Ovary (tissue), 9 donors: ENCODE results near the gene TMEM156. TPM values are rescaled to one million over a fixed set of nuclear protein-coding genes. Genes with fewer than 3 reads are reported as not detected.

Source experiments
- DNase-seq, 5 donors: peaks; one replicate each; pipeline ENCODE4 v3.0.0-alpha.2; 2019 to 2020
- H3K27ac ChIP-seq, 2 donors: fragments of 200-600 bp; one replicate each; pipeline versions ENCODE4 v1.5.1 to v1.8.0; 2019 to 2022
- H3K27me3 ChIP-seq: fragments of 200-600 bp; one replicate; pipeline ENCODE4 v1.8.0; 2022
- H3K36me3 ChIP-seq: fragments of 200-600 bp; sonication (generic); one replicate; pipeline ENCODE4 v1.5.1; 2019
- H3K4me1 ChIP-seq: one replicate; pipeline ENCODE4 v1.8.1; 2013; ENCODE audit warnings: mild to moderate bottlenecking, moderate library complexity; ENCODE audit not compliant: insufficient read depth
- H3K4me3 ChIP-seq: fragments of 200-600 bp; sonication (generic); one replicate; pipeline ENCODE4 v1.5.1; 2017
- H3K9me3 ChIP-seq, 2 donors: fragments of 200-600 bp in 1 of 2; sonication (generic) in 1 of 2; one replicate each; pipeline versions ENCODE4 v1.5.1 to v1.8.1; 2013 to 2019; ENCODE audit warnings: mild to moderate bottlenecking in 1 of 2, moderate library complexity in 1 of 2
- EP300 ChIP-seq: sonication (generic); formaldehyde crosslinking; IDR thresholded peaks from one replicate; pipeline ENCODE4 v1.6.1; 2017; ENCODE audit warnings: antibody characterized with exemption
- POLR2A ChIP-seq: fragments of 450-650 bp; IDR thresholded peaks from one replicate; pipeline ENCODE4 v1.6.1; 2017; ENCODE audit warnings: antibody characterized with exemption, mild to moderate bottlenecking, moderate library complexity
- WGBS, 3 donors: extraction: QIAGEN DNeasy Blood & Tissue Kit in 1 of 3; methylation state at CpG; one replicate each; pipeline versions ENCODE4 v1.1.5 to v1.1.7; 2013 to 2017; 5-methylcytosine and 5-hydroxymethylcytosine counted together
- intact Hi-C, 4 donors: fragments of 100-400 bp; cut with DNase I; formaldehyde crosslinking; loops; one replicate each; pipeline versions ENCODE4 v1.11.0 to v1.15.1; 2022 to 2023
- polyA plus RNA-seq, 2 donors: library from polyadenylated mRNA; stranded (reverse); fragments of 200-250 nt in 1 of 2; fragments of 350-450 nt in 1 of 2; fragmentation: Illumina TruSeq in 1 of 2; extraction: RNeasy Lipid Tissue Mini Kit (QIAGEN cat#74804) in 1 of 2; gene quantifications; one replicate each; pipeline ENCODE4 v1.2.3, GENCODE V29; 2013 to 2014
- total RNA-seq, 7 donors: library from RNA; depleted of rRNA in 2 of 7; stranded (reverse); fragments of >200 nt in 2 of 7; fragmentation: NEBNext Ultra II Directional in 3 of 7; extraction: Animal tissue kit (Norgen Biotek cat#: 25700) in 3 of 7; gene quantifications; one replicate each; pipeline versions ENCODE4 v1.1.0 to v1.2.4, GENCODE V29; 2016 to 2023
- TF ChIP-seq, protein P1 (sequence below), 3 donors: fragments of 450-650 bp in 2 of 3; fragments of 200-600 bp in 1 of 3; IDR thresholded peaks; one replicate each; pipeline versions ENCODE4 v1.5.1 to v1.8.0; 2016 to 2022; ENCODE audit warnings: antibody characterized with exemption in 3 of 3, mild to moderate bottlenecking in 1 of 3
- donor health status: DM: no; HTN: no; CAD: no; lungs with moderate emphysema.
- donor health status: DM: no; HTN: no; CAD: no.
- donor health status: Bipolar disorder and iron deficiency.
- donor health status: DM: yes; HTN: yes; CAD: no.
- donor health status: DM: no; HTN: no; CAD: no.
- donor health status: DM: yes; HTN: yes; CAD: no.

TMEM156 gene
- total and polyA plus RNA-seq, 9 donors: 0.04 to 1.5 (median 0.35) TPM; not detected in 3

DNA sequence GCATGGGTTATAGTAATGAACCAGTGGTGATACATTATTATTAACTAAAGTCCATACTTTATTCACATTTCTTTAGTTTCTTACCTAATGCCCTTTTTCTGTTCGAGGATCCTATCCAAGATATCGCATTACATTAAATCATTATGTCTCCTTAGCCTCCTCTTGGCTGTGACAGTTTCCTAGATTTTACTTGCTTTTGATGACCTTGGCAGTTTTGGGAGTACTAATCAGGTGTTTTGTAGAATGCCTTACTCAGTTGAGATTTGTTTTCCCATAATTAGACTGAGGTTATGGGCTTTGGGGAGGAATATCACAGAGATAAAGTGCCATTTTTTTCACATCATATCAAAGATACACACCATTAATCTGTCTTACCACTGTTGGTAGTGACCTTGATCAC lies 34.8 kb upstream of the TMEM156 start:
- intact Hi-C loops: no loop called here

DNA sequence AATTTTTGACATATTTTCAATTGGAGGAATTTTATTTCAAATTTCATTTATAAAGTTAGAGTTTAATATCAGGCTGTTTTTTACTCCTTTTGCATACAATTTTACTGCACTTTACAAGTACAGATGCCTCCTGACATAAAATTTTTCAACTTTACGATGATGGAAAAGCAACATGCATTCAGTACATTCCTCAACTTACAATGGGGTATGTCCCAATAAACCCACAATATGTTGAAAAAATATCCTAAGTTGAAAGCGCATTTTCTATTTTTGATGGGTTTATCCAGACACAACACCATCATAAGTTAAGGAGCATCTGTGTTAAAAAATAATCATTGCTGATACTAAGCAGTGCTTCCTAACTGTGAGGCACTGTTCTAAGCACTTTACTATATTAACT lies 34.2 kb upstream of the TMEM156 start:
- intact Hi-C loops: no loop called here
- DNase-seq: no peak
- TF ChIP-seq, protein P1, sequence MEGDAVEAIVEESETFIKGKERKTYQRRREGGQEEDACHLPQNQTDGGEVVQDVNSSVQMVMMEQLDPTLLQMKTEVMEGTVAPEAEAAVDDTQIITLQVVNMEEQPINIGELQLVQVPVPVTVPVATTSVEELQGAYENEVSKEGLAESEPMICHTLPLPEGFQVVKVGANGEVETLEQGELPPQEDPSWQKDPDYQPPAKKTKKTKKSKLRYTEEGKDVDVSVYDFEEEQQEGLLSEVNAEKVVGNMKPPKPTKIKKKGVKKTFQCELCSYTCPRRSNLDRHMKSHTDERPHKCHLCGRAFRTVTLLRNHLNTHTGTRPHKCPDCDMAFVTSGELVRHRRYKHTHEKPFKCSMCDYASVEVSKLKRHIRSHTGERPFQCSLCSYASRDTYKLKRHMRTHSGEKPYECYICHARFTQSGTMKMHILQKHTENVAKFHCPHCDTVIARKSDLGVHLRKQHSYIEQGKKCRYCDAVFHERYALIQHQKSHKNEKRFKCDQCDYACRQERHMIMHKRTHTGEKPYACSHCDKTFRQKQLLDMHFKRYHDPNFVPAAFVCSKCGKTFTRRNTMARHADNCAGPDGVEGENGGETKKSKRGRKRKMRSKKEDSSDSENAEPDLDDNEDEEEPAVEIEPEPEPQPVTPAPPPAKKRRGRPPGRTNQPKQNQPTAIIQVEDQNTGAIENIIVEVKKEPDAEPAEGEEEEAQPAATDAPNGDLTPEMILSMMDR (IDR thresholded peaks at IDR 0.05): no peak
- TF ChIP-seq EP300 (no peak), POLR2A (no peak)
- WGBS, 3 donors: 92 to 97% (median 94%) methylated on average over 2 of the region's 2 CpGs
- Histone ChIP-seq H3K9me3 (no peaks in the 10 kb centered on the region), H3K4me3 (no peak overlapping the region), H3K36me3 (no peaks in the 10 kb centered on the region), H3K4me1 (peaks cover 1% of the 10 kb centered on the region), H3K27me3 (no peaks in the 10 kb centered on the region), H3K27ac (no peak overlapping the region)

More for the DNA sequence above, 34.8 kb upstream of the TMEM156 start:
- WGBS, 3 donors: 65 to 69% (median 66%) methylated on average over 2 of the region's 2 CpGs
- no peaks in the 10 kb centered on the region for H3K27me3 ChIP-seq
- no peak overlapping the region for H3K27ac ChIP-seq
- no peaks in the 10 kb centered on the region for H3K4me1 ChIP-seq
- DNase-seq: no peak
- no peaks in the 10 kb centered on the region for H3K9me3 ChIP-seq
- H3K4me3 ChIP-seq: no peak overlapping the region
- TF ChIP-seq EP300 (no peak), POLR2A (no peak)
- TF ChIP-seq, protein P1 (IDR thresholded peaks at IDR 0.05): no peak
- H3K36me3 ChIP-seq: no peaks in the 10 kb centered on the region

DNA sequence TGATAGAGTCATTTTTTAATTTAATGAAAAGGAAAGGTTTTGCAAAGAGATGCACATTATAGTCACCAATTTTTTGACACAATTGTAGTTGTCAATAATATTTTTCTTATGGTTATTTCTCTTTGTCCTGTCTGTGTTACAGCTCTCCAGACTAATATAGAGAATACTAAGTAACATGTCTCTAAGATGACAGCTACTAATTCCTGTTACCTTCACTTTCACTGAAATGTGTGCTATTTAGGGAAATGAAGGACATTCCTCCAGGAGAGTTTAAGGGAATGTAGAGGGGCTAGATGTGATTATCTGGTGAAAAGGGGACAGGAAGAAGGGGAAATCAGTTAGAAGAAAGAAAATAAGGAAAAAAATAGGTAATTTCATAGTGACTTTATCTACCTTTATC lies 31.2 kb upstream of the TMEM156 start:
- no peaks in the 10 kb centered on the region for H3K36me3 ChIP-seq
- no peak for DNase-seq
- no peak overlapping the region for H3K27ac ChIP-seq
- H3K4me3 ChIP-seq: no peak overlapping the region
- TF ChIP-seq, protein P1 (IDR thresholded peaks at IDR 0.05): no peak
- TF ChIP-seq POLR2A: no peak
- TF ChIP-seq EP300: no peak
- H3K4me1 ChIP-seq: peaks cover 1% of the 10 kb centered on the region
- no peaks in the 10 kb centered on the region for H3K9me3 ChIP-seq
- H3K27me3 ChIP-seq: no peaks in the 10 kb centered on the region
- intact Hi-C loops: no loop called here

DNA sequence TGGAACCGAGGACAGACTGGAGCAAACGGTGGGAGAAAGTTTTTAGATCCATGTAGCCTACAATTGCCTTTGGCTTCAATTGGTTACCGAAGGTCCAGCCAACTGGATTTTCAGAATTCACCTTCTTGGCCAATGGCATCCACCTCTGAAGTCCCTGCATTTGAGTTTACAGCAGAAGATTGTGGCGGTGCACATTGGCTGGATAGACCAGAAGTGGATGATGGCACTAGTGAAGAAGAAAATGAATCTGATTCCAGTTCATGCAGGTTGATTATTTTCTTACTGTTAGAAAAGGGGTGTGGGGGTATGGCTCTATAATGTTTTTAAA lies 30.5 kb upstream of the TMEM156 start:
- H3K27ac ChIP-seq: no peak overlapping the region
- no peak overlapping the region for H3K4me3 ChIP-seq
- no peaks in the 10 kb centered on the region for H3K36me3 ChIP-seq
- intact Hi-C loops: no loop called here
- 82 to 91% (median 89%) methylated on average over 4 of the region's 4 CpGs for WGBS, 3 donors
- H3K4me1 ChIP-seq: peaks cover 1% of the 10 kb centered on the region
- TF ChIP-seq, protein P1 (IDR thresholded peaks at IDR 0.05): no peak
- no peak for TF ChIP-seq EP300
- no peak for TF ChIP-seq POLR2A
- no peaks in the 10 kb centered on the region for H3K9me3 ChIP-seq
- no peaks in the 10 kb centered on the region for H3K27me3 ChIP-seq
- no peak for DNase-seq
